AG10803 (cell line): ENCODE data around the gene HSPB3.
"Not testable (repeated sequence)": the region's sequence is repeated elsewhere in the genome, so short reads cannot be mapped to it uniquely, and the experiment has no call there.

Experiments used
- DNase-seq: peaks from one replicate; pipeline ENCODE4 v3.0.0; 2010; ENCODE audit warnings: low read depth
- H3K4me3 ChIP-seq: 2 replicates; pipeline ENCODE4 v1.5.1; 2011; ENCODE audit warnings: mild to moderate bottlenecking, low read length, control low read depth
- TF ChIP-seq, protein P1 (sequence below): conservative IDR thresholded peaks from 2 replicates; pipeline ENCODE4 v1.5.1; 2011; ENCODE audit warnings: mild to moderate bottlenecking, low read length, control low read depth, inconsistent platforms

Gene HSPB3

DNA sequence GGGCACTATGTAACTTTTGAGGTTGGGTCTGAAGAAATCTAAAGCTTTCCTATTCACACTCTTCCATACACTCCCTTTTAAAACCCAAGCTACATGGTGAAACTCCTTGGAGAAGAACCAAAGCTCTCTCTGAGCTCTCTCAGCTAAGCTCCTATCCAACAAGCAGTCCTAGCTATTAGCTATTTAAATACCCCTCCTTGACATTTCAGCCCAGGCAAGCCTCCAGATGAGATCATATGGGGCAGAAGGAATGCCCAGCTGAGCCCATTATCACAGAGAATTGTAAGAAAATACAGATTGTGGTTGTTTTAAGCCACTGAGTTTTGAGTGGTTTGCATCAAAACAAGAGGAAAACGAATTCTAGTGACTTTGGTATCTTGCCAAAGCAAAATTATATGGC lies 15.2 kb downstream of the HSPB3 start:
- DNase-seq, result peak; percentile 89
- peak overlapping the region; percentile 42 for H3K4me3 ChIP-seq
- TF ChIP-seq, protein P1, sequence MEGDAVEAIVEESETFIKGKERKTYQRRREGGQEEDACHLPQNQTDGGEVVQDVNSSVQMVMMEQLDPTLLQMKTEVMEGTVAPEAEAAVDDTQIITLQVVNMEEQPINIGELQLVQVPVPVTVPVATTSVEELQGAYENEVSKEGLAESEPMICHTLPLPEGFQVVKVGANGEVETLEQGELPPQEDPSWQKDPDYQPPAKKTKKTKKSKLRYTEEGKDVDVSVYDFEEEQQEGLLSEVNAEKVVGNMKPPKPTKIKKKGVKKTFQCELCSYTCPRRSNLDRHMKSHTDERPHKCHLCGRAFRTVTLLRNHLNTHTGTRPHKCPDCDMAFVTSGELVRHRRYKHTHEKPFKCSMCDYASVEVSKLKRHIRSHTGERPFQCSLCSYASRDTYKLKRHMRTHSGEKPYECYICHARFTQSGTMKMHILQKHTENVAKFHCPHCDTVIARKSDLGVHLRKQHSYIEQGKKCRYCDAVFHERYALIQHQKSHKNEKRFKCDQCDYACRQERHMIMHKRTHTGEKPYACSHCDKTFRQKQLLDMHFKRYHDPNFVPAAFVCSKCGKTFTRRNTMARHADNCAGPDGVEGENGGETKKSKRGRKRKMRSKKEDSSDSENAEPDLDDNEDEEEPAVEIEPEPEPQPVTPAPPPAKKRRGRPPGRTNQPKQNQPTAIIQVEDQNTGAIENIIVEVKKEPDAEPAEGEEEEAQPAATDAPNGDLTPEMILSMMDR, result no peak

DNA sequence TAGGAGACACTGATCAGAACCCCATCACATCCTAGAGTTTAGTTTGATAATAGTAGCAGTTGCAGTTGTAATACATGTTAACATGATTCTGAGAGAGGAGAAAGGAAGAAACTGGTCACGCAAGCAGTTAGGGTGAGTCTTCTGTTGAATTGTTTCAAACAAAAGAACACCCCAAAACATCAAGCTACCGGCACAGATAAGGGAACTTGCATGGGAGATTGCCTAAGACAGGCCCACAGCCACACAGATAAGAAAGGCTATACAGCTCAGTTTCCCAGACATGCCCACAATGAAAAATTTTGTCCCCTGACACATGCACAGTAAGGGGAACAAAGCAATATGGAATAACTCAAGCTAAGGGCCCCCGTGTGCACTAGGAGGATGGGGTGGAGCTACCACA lies 15.9 kb downstream of the HSPB3 start:
- TF ChIP-seq, protein P1, result no peak
- H3K4me3 ChIP-seq, result no peak overlapping the region
- DNase-seq, result no peak

DNA sequence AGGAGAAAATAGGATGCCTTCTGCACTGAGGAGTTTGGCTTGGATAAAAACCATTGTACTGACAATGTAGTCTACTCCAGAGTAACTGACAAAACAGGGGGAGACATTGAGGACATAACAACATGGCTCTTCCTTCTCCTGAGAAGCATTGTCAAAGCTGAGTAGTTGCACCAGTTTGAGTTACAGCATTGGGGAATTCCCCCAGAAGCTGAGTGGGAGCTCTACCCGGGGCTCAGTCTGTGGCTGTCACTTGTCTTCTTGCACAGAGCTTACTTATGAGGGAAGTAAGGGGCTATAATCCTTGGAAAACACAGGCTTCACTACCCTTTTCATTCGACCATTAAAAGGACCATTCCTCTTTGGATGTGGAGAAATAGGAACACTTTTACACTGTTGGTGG lies 21.2 kb downstream of the HSPB3 start:
- no peak overlapping the region for H3K4me3 ChIP-seq
- no peak for DNase-seq
- TF ChIP-seq, protein P1, result no peak

DNA sequence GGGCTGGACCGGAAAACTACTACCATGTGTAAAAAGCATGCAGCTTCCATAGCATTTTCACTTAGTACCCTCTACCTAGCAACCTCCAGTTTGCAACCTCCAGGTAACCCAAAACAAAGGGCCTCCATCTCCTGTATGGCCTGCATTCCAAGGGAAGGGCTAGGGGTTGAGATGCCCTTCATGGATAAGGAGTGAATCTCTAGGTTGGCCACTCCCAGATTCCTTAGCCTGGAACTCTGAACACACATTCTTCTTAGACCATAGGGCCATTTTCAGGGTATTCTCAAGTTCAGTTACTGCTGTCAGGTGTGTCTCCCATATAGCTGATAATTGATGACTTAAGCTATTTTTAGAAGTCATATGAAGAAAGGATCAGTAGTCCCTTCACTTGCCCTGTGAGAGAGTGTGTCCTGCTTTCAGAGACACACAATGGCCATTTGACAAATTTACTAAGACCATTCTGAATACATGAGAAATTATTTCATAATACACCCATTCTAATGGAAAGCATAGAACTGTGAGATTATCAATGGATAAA lies 22.5 kb downstream of the HSPB3 start:
- no peak overlapping the region for H3K4me3 ChIP-seq
- no peak for DNase-seq
- TF ChIP-seq, protein P1, result no peak

DNA sequence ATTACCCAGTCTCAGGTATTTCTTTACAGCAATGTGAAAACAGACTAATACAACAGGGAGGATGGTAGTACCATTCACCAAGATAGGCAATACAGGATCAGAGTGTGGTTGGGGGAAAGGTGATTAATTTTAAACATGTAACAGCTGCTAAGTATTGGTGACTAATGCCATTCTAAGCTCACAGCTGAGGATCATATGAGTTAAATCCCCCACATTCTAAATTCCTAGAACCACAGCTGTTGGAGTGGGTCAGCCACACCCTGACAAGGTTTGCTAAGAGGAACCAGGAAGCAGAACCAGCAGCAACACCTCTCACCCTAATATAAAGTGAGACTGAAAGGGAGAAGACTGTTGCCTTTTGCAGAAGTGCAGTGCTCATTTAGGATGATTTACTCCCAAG lies 24.8 kb downstream of the HSPB3 start:
- TF ChIP-seq, protein P1, result no peak
- peak; percentile 25 for DNase-seq
- no peak overlapping the region for H3K4me3 ChIP-seq

DNA sequence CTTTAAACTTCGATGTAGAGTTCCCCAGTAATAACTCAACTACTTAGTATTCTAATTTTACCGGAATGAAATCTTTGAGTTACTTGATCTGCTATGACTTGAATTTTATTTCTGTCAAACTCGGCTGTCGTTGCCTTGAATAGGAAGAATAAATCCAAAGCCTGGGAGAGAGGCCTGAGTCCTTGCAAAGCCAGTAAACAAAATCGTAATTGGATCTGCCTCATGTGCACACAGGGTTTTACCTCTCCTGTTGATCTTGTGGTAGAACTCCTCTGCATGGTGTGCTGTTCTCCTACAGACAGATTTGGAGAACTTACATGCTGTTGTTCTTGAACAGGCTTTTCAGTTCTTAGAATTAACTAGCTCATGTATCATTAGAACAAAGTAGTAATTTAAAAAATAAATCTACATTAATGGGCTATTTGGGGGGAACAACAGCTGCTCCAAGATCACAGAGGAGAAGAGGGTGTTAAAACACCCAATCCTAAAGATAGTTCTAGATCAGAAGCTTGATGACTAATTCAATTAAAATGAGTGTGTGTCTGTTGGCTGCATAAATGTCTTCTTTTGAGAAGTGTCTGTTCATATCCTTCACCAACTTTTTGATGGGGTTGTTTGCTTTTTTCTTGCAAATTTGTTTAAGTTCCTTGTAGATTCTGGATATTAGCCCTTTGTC lies 28.9 kb downstream of the HSPB3 start:
- no peak overlapping the region for H3K4me3 ChIP-seq
- DNase-seq, result peak; percentile 11
- TF ChIP-seq, protein P1, result no peak

DNA sequence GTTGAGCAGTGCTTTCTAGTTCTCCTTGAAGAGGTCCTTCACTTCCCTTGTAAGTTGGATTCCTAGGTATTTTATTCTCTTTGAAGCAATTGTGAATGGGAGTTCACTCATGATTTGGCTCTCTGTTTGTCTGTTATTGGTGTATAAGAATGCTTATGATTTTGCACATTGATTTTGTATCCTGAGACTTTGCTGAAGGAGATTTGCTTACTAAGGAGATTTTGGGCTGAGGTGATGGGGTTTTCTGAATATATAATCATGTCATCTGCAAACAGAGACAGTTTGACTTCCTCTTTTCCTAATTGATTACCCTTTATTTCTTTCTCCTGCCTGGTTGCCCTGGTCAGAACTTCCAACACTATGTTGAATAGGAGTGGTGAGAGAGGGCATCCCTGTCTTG lies 30.2 kb downstream of the HSPB3 start:
- not testable (repeated sequence) for DNase-seq, H3K4me3 ChIP-seq

DNA sequence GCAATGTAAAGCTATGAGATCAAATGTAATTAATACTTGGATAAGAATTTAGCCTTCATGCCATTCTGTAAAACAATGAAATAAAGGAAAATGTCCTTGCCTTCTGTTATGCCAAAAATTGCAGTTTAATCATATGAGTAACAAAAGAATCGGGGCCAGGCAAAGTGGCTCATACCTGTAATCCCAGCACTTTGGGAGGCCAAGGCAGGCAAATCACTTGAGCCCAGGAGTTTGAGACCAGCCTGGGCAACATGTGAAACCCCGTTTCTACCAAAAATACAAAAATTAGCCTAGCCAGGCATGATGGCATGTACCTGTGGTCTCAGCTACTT lies 34.1 kb downstream of the HSPB3 start:
- H3K4me3 ChIP-seq, DNase-seq: not testable (repeated sequence)
